Hindlimb muscle (tissue), 1 donor: Measurements from ENCODE around the gene ARID3C. TPM values are rescaled to one million over a fixed set of nuclear protein-coding genes. Genes with fewer than 3 reads are reported as not detected.

Experiments used
- DNase-seq: peaks from one replicate; pipeline ENCODE4 v3.0.0-alpha.2; 2013
- polyA plus RNA-seq: library from polyadenylated mRNA; unstranded; fragments of 120-200 nt; gene quantifications from one replicate; pipeline ENCODE4 v1.2.1, GENCODE V29; 2013; ENCODE audit not compliant: insufficient read length

ARID3C gene
- polyA plus RNA-seq, 1 donor = 0.18 TPM

GRCh38 chr9:34592895-34593601 is 35.8 kb downstream of the ARID3C start:
- DNase-seq = peak; percentile 77

DNA sequence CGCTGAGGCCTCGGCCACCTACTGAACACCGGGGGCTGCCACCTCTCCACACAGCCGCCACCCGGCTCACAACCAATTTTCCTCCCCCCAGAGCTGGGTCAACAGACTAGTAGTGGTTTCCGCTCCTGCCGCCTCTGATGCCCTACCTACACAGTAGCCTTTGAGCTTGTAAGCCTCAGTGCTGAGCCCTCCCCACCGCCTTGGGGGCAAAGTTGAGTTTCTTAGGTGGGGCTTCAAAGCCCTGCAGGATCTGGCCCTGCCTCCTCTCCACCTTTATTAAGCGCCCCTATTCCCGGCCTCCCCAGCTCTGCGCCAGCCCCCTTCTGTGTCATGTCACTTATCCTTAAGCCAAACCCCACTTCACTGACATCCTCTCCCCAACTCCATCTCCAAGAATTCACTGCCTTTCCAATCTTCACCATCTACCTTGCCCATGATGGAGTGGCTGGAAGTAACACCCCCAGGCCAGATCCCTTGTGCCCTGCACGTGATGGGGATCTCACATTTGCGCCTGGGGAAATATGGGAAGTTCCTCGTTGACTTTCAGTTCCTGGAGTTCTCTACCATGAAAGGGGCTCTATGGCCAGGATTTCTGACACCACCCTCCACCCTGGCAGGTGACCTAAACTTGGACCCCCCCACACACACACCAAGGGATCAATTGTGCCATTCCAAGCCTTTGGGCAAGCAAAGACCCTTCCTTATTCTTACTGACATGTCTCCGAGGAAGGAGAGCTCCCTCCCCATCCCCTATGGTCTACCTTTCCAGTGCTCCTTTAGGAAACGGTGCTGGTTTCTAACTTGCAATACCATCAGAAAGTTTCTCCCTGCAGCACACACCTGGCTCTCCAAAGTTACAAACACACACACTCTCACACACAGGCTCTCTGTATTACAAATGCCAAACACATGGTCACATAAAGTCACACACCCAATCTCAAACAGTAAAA is 36.7 kb downstream of the ARID3C start:
- DNase-seq = no peak

- DNase-seq = peak; percentile 89
Measured at GRCh38 chr9:34591248-34591916, 37.5 kb downstream of the ARID3C start.

DNA sequence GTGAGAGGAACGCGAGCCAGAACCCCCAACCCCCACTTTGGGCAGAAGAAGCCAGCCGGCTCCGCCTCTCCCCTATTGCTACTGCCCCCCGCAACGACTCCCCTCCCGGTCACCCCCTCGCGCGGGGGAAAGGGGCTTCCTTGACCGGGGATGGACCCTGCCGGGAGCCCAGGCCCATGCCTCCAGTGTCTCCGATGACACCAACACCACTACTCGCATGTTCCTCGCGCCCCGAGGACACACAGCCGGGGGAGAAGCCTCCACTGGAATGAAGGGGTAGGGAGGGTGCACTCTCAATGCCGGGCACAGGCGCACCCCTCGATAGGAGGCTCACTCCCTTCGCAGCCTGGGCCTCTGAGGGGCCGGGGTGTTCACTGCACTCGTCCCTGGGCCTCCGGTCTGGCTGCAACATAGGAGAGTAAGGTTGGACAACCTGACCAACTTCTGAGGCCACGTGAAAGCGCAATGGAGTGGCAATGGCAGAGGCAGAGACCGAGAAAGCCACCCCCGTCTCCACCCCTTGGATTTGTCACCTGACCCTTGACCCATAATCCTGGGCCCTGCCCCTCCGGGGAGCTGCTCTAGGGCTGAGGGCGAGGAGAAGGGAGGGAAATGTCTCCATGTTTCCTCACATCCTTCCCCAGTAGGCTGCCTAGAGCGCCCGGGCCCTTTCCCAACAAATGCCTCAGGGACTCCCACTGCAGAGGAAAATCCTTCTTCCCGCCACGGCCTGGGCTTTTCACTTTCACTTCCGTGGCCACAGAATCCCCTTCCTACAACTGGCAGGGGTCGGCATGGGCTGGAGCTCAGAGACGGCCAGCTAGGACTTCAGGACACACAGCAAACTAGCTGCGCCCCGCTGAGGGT is 38.3 kb downstream of the ARID3C start:
- DNase-seq = no peak

- peak; percentile 83 for DNase-seq
Measured at GRCh38 chr9:34589636-34590380, 39.1 kb downstream of the ARID3C start, which contains the start of gene CNTFR. Gene CNTFR, minus strand, starts transcription at chr9:34589724. Its CDS starts 20,743 bp downstream, at chr9:34568981.

GRCh38 chr9:34588671-34589635 is 39.9 kb downstream of the ARID3C start:
- no peak for DNase-seq

DNA sequence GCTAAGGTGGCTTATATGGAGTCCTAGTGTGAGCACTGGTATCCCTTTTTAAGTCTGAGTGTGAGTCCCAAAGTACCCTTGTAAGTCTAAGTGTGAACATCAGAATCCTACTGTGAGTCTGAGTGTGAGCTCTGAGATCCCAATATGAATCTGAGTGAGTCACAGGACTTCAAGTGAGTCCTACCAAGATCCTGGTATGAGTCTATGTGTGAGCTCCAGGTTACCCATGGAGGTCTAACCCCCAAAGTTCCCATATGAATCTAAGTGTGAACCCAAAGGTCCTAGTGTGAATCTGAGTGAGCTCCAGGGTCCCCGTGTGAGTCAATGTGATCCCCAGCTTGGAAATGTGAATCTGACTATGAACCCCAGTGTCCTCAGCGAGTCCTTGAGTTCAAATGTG is 41.6 kb downstream of the ARID3C start:
- DNase-seq = no peak

DNA sequence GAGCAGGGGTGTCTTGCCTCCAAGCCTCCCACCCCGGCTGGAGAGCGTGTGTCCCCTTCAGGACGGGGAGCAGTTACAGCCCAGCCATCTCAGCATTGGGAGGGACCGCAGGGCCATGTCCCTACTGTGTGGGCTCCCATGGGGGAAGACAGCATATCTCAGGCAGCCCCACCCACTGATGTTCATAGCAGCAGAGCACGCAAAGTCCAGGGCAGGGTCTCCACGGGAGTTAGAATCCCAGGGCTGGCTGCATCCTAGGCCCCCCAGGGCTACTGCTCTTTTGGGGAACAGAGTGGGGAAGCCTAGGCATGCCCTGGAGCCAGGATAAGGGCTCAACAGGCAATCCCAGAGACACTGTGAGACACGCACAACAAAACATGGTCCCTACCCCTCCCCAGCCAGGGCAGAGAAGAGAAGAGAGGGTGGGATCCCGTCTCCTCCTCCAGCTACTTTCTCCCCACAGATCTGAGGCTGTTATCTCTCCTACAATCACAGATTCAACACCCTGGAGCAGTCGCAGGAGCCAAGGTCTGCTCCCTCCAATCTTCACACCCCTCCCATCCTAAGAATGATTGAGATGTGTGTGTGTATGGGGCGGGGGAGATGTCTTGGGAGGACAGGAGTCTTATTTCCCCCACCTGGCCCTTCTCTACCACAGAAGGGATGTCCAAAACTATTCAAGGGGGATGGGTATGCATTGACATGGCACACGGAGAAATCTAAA is 42.8 kb downstream of the ARID3C start:
- no peak for DNase-seq

DNA sequence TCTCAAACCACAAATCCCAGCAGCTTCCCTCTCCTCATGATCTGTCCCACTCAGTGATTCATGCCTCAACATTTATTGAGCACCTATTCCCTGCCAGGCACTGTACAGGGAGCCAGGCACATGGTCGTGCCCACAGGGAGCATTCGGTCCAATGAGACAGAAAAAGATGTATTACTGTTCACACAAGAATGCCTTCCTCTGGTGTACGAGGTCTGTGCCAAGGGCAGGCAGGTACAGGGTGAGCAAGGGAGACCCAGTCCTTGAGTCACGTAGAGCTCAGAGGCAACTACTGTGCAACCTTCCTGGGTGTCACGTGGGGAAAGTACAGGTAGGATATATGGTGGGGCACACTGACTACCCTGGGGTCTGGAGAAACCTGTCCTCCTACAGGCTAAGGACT is 43.9 kb downstream of the ARID3C start:
- no peak for DNase-seq

DNA sequence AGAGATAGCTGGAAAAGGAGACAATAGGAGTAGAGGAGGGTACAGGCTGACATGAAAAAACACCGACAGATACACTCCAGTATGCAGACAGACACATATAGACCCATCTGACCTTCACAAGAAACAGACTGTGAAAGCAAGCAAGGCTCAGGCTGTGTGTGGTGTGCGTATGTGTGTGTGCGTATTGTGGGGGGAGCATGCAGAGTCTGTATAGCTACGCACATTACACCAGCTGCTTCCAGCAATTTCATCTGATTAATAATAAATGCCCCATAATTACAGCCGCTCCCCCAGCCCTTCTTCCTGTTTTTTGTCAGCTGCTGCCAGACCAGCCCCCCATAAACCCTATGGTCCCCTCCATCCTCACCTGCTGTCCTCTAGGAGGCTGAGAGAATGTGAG is 46.1 kb downstream of the ARID3C start:
- DNase-seq = no peak

DNA sequence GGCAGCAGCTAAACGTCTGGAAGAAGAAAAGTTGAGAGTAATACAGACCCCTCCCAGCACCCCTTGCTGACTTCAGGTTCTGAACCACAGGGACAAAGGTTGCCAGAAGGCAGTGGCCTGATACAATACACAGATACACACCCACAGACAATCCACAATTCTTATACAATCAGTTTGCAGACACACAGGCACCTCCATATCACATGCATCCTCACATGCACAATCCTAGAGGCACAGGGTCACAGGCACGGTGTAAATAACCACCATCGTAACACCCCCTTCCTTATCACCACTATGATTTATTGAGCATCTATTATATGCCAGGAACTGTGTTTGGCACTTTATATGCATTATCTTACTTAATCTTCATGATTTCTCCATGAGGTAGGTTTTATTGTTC is 47.5 kb downstream of the ARID3C start:
- DNase-seq = no peak

GRCh38 chr9:34580358-34580757 is 48.5 kb downstream of the ARID3C start:
- no peak for DNase-seq

GRCh38 chr9:34579808-34580163 is 49.1 kb downstream of the ARID3C start:
- DNase-seq = no peak

- no peak for DNase-seq
Measured at GRCh38 chr9:34579104-34579807, 49.6 kb downstream of the ARID3C start.

- peak; percentile 73 for DNase-seq
Measured at GRCh38 chr9:34578241-34579103, 50.4 kb downstream of the ARID3C start.

DNA sequence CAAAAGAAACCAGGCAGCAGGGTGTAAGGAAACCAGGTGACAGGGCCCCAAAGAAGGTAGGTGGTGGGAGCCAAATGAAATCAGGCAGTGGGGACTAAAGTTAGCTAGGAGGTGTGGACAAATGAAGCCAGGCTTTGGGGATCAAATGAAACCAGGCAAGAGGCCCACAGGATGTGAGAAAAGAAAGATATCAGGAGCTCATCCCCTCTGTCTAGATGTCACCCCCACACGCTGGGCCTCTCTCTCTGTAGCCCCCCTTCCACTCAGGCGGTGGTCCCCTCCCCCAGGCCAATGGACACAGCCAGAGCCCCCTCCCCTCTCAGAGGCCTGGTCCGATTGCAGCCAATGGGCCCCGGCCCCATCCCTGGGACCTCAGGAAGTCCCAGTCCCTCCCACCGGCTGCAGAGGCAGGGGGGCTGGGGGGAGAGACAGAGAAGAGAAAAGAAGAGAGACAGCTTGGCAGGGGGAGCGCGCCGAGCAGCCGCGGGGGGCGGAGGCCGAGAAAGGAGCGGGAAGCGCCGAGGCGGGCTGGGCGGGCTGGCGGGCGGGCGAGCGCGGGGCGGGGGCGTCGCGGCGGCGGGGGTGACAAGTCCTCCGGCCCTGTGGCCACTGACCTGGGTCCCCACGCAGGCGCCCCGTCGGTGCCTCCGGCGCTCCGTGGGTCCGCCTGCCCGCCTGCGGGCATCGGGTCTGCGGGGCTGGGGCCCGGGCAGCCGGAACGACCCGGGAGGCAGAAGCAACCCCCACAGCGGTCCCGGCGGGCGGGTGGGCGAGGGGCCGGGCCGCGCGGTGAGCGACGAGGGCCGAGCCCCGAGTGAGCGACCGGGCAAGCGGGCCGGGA is 51.2 kb downstream of the ARID3C start:
- peak; percentile 86 for DNase-seq
